22Rv1 (cell line): ENCODE results near the gene TPST2.

Experiments used
- ZFX ChIP-seq: fragments of 450-650 bp; IDR thresholded peaks from 2 replicates; pipeline ENCODE4 v1.6.1; 2017; ENCODE audit warnings: antibody characterized with exemption, borderline replicate concordance
- TF ChIP-seq, protein P1 (sequence below): fragments of 450-650 bp; IDR thresholded peaks from 2 replicates; pipeline ENCODE4 v1.5.1; 2017; ENCODE audit warnings: mild to moderate bottlenecking

DNA sequence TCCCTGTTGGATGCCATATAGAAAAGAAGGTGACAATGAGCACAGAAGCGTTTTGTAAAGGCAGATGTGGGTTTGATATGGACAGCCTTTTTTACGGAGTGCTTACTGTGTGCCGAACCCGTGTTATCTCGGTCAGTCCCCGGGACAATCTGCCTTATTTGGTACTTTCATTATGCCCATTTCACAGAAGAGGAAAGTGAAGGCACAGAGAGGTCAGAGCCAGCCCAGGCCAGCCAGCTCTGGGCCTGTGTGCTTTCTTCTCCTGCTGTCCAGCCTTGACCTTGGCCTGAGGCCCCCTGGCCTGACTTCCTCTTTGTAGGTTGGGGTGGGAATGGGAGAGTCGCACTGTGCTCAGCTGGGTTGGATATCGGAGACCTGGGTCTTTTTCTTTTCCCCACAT, 28.5 kb upstream of the TPST2 start:
- TF ChIP-seq, protein P1, sequence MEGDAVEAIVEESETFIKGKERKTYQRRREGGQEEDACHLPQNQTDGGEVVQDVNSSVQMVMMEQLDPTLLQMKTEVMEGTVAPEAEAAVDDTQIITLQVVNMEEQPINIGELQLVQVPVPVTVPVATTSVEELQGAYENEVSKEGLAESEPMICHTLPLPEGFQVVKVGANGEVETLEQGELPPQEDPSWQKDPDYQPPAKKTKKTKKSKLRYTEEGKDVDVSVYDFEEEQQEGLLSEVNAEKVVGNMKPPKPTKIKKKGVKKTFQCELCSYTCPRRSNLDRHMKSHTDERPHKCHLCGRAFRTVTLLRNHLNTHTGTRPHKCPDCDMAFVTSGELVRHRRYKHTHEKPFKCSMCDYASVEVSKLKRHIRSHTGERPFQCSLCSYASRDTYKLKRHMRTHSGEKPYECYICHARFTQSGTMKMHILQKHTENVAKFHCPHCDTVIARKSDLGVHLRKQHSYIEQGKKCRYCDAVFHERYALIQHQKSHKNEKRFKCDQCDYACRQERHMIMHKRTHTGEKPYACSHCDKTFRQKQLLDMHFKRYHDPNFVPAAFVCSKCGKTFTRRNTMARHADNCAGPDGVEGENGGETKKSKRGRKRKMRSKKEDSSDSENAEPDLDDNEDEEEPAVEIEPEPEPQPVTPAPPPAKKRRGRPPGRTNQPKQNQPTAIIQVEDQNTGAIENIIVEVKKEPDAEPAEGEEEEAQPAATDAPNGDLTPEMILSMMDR: no peak
- no peak for TF ChIP-seq ZFX
